HL-60 (cell line): ENCODE measurements around the gene TRMT10B.
A peak's percentile ranks its signal among the peaks of the same experiment; 100 is the strongest.

Source experiments
- DNase-seq, 2 experiments: peaks; one replicate each; pipeline ENCODE4 v3.0.0-alpha.2; 2010 to 2020; ENCODE audit warnings: low read depth in 1 of 2, low spot score in 1 of 2
- H3K27ac ChIP-seq: fragments of 250-450 bp; sonication (Bioruptor Pico); replicated peaks from 2 replicates; pipeline ENCODE4 v1.5.1; 2020; ENCODE audit warnings: mild to moderate bottlenecking, moderate library complexity
- H3K27me3 ChIP-seq: fragments of 250-450 bp; sonication (Bioruptor Pico); 2 replicates; pipeline ENCODE4 v1.5.1; 2021; ENCODE audit warnings: mild to moderate bottlenecking, moderate library complexity; ENCODE audit not compliant: insufficient read depth, poor library complexity, severe bottlenecking
- H3K4me3 ChIP-seq: replicated peaks from 2 replicates; pipeline ENCODE4 v1.5.1; 2011; ENCODE audit warnings: mild to moderate bottlenecking, control low read depth, low read length; ENCODE audit not compliant: insufficient read depth
- GABPA ChIP-seq: IDR thresholded peaks from 2 replicates; pipeline ENCODE4 v1.6.1; 2012; ENCODE audit warnings: low read depth
- POLR2AphosphoS5 ChIP-seq: IDR thresholded peaks from 2 replicates; pipeline ENCODE4 v1.6.1; 2012; ENCODE audit warnings: low read depth
- SPI1 ChIP-seq: IDR thresholded peaks from 2 replicates; pipeline ENCODE4 v1.6.1; 2012; ENCODE audit warnings: low read depth, mild to moderate bottlenecking, borderline replicate concordance
- TF ChIP-seq, protein P1 (sequence below): IDR thresholded peaks from one replicate; pipeline ENCODE4 v1.5.1; 2011; ENCODE audit warnings: low read length, control low read depth, inconsistent platforms; ENCODE audit not compliant: insufficient read depth
- TF ChIP-seq, protein P2 (sequence below): IDR thresholded peaks from 2 replicates; pipeline ENCODE4 v1.6.1; 2012; ENCODE audit warnings: low read depth; ENCODE audit not compliant: insufficient replicate concordance

Gene TRMT10B

DNA sequence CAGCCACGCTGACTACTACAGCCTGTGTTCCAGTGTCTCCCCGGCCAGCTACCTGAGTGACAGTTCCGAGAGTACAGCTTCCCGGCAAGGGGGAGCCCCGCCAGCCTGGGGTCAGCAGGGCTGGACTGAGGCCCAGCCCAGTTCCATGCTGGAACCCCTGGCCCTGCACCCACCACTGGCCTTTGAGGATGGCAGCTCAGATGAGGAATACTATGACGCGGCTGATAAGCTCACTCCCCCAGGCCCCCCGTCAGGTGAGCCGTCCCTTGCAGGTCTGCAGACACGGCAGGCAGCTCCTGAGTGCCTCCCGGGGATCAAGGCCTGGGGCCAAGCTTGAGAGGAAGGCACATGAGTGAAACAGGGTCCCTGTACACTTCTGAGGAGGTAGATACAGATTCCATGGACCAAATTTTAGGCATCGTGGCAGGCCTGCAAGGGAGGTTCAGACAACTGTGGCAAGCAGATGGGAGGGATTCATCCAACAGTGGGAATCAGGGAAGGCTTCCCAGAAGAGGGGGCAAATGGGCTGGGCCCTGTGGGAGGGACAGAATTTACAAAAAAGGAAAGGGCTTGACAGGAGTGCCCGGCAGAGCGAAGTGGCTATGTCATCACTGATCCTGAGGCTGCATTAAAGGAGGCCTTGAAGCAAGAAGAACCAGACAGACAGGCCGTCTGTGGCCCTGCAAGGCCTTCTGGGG lies 12.8 kb upstream of the TRMT10B start:
- Histone ChIP-seq H3K27ac (no peak overlapping the region), H3K4me3 (no peak overlapping the region), H3K27me3 (no peaks in the 10 kb centered on the region)
- DNase-seq = no peak
- TF ChIP-seq SPI1 (no peak), GABPA (no peak), POLR2AphosphoS5 (no peak)
- TF ChIP-seq, protein P1, sequence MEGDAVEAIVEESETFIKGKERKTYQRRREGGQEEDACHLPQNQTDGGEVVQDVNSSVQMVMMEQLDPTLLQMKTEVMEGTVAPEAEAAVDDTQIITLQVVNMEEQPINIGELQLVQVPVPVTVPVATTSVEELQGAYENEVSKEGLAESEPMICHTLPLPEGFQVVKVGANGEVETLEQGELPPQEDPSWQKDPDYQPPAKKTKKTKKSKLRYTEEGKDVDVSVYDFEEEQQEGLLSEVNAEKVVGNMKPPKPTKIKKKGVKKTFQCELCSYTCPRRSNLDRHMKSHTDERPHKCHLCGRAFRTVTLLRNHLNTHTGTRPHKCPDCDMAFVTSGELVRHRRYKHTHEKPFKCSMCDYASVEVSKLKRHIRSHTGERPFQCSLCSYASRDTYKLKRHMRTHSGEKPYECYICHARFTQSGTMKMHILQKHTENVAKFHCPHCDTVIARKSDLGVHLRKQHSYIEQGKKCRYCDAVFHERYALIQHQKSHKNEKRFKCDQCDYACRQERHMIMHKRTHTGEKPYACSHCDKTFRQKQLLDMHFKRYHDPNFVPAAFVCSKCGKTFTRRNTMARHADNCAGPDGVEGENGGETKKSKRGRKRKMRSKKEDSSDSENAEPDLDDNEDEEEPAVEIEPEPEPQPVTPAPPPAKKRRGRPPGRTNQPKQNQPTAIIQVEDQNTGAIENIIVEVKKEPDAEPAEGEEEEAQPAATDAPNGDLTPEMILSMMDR = no peak
- TF ChIP-seq, protein P2, sequence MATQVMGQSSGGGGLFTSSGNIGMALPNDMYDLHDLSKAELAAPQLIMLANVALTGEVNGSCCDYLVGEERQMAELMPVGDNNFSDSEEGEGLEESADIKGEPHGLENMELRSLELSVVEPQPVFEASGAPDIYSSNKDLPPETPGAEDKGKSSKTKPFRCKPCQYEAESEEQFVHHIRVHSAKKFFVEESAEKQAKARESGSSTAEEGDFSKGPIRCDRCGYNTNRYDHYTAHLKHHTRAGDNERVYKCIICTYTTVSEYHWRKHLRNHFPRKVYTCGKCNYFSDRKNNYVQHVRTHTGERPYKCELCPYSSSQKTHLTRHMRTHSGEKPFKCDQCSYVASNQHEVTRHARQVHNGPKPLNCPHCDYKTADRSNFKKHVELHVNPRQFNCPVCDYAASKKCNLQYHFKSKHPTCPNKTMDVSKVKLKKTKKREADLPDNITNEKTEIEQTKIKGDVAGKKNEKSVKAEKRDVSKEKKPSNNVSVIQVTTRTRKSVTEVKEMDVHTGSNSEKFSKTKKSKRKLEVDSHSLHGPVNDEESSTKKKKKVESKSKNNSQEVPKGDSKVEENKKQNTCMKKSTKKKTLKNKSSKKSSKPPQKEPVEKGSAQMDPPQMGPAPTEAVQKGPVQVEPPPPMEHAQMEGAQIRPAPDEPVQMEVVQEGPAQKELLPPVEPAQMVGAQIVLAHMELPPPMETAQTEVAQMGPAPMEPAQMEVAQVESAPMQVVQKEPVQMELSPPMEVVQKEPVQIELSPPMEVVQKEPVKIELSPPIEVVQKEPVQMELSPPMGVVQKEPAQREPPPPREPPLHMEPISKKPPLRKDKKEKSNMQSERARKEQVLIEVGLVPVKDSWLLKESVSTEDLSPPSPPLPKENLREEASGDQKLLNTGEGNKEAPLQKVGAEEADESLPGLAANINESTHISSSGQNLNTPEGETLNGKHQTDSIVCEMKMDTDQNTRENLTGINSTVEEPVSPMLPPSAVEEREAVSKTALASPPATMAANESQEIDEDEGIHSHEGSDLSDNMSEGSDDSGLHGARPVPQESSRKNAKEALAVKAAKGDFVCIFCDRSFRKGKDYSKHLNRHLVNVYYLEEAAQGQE = no peak

GRCh38 chr9:37745970-37746369 lies 7.6 kb upstream of the TRMT10B start:
- no peaks in the 10 kb centered on the region for H3K27me3 ChIP-seq
- no peak overlapping the region for H3K4me3 ChIP-seq
- H3K27ac ChIP-seq = no peak overlapping the region
- peak in 1 of 2 experiments; percentile 14 for DNase-seq
- TF ChIP-seq GABPA (no peak), POLR2AphosphoS5 (no peak), SPI1 (no peak)
- TF ChIP-seq, protein P1 = no peak
- TF ChIP-seq, protein P2 = no peak

GRCh38 chr9:37746448-37747270 lies 6.9 kb upstream of the TRMT10B start:
- DNase-seq = no peak
- no peak overlapping the region for H3K27ac ChIP-seq
- no peak for TF ChIP-seq GABPA
- no peak for TF ChIP-seq POLR2AphosphoS5
- TF ChIP-seq, protein P1 = no peak
- TF ChIP-seq, protein P2 = no peak
- TF ChIP-seq SPI1 = no peak

More at GRCh38 chr9:37746448-37747270, 6.9 kb upstream of the TRMT10B start:
- Histone ChIP-seq H3K27me3 (no peaks in the 10 kb centered on the region), H3K4me3 (no peak overlapping the region)
